Neural cell (in vitro differentiated cells): ENCODE data around the gene TRAPPC14. TPM values are rescaled to one million over a fixed set of nuclear protein-coding genes. Genes with fewer than 3 reads are reported as not detected.

Source experiments
- H2AFZ ChIP-seq: fragments of 200-600, 300-800 bp; sonication (generic), shearing (Covaris generic); 2 replicates; pipeline ENCODE4 v1.6.0; 2014; ENCODE audit warnings: low read depth, mild to moderate bottlenecking, antibody characterized with exemption, low read length, moderate library complexity
- H3F3A ChIP-seq: fragments of 200-600 bp; shearing (Covaris generic); 2 replicates; pipeline ENCODE4 v1.6.1; 2016; ENCODE audit warnings: mild to moderate bottlenecking, moderate library complexity, mixed read lengths, antibody characterized with exemption, low read length; ENCODE audit not compliant: insufficient read depth, poor library complexity, severe bottlenecking
- H3K27ac ChIP-seq: fragments of 200-600, 300-800 bp; sonication (generic), shearing (Covaris generic); 2 replicates; pipeline ENCODE4 v1.5.1; 2014; ENCODE audit warnings: mild to moderate bottlenecking, low read length, moderate library complexity
- H3K27me3 ChIP-seq: fragments of 300-800, 200-600 bp; sonication (generic), shearing (Covaris generic); 2 replicates; pipeline ENCODE4 v1.6.0; 2014; ENCODE audit warnings: mild to moderate bottlenecking, low read depth, low read length, moderate library complexity; ENCODE audit not compliant: insufficient read depth
- H3K36me3 ChIP-seq: fragments of 300-800, 200-600 bp; sonication (generic), shearing (Covaris generic); 2 replicates; pipeline ENCODE4 v1.5.1; 2014; ENCODE audit warnings: mild to moderate bottlenecking, antibody characterized with exemption, low read length, moderate library complexity; ENCODE audit not compliant: insufficient read depth
- H3K4me2 ChIP-seq: fragments of 300-800, 200-600 bp; sonication (generic), shearing (Covaris generic); 2 replicates; pipeline ENCODE4 v1.6.0; 2014; ENCODE audit warnings: mild to moderate bottlenecking, low read length
- H3K4me3 ChIP-seq: fragments of 300-800, 200-600 bp; sonication (generic), shearing (Covaris generic); 2 replicates; pipeline ENCODE4 v1.5.1; 2014; ENCODE audit warnings: mild to moderate bottlenecking, low read length, moderate library complexity
- H3K79me2 ChIP-seq: fragments of 200-600 bp; shearing (Covaris generic); replicated peaks from 2 replicates; pipeline ENCODE4 v1.6.0; 2014; ENCODE audit warnings: mild to moderate bottlenecking, low read length, moderate library complexity; ENCODE audit not compliant: insufficient read depth
- H3K9ac ChIP-seq: fragments of 300-800, 200-600 bp; sonication (generic), shearing (Covaris generic); 2 replicates; pipeline ENCODE4 v1.6.1; 2016; ENCODE audit warnings: mild to moderate bottlenecking, low read length, mixed read lengths
- H3K9me2 ChIP-seq: fragments of 200-600 bp; shearing (Covaris generic); 2 replicates; pipeline ENCODE4 v1.6.1; 2016; ENCODE audit warnings: mild to moderate bottlenecking, low read length, mixed read lengths; ENCODE audit not compliant: insufficient read depth
- H3K9me3 ChIP-seq: fragments of 200-600, 300-800 bp; sonication (generic), shearing (Covaris generic); 2 replicates; pipeline ENCODE4 v1.6.1; 2016; ENCODE audit warnings: mild to moderate bottlenecking, mixed run types, low read length, moderate library complexity, mixed read lengths
- H4K20me1 ChIP-seq: fragments of 200-600 bp; shearing (Covaris generic); 2 replicates; pipeline ENCODE4 v1.6.1; 2016; ENCODE audit warnings: mild to moderate bottlenecking, mixed run types; ENCODE audit not compliant: insufficient read depth
- EP300 ChIP-seq: fragments of 450-650 bp; conservative IDR thresholded peaks from 2 replicates; pipeline ENCODE4 v1.6.1; 2014; ENCODE audit warnings: antibody characterized with exemption, mild to moderate bottlenecking, moderate library complexity; ENCODE audit not compliant: poor library complexity, severe bottlenecking
- EZH2 ChIP-seq: fragments of 200-600, 300-800 bp; shearing (Covaris generic), sonication (generic); IDR thresholded peaks from 2 replicates; pipeline ENCODE4 v1.6.1; 2014; ENCODE audit warnings: antibody characterized with exemption, low read length, borderline replicate concordance, mild to moderate bottlenecking; ENCODE audit not compliant: insufficient read depth, poor library complexity, severe bottlenecking
- MXI1 ChIP-seq: fragments of 450-650 bp; conservative IDR thresholded peaks from 2 replicates; pipeline ENCODE4 v1.6.1; 2014; ENCODE audit warnings: antibody characterized with exemption, mild to moderate bottlenecking; ENCODE audit not compliant: poor library complexity, severe bottlenecking
- POLR2AphosphoS5 ChIP-seq: IDR thresholded peaks from 2 replicates; pipeline ENCODE4 v1.6.1; 2012
- RAD21 ChIP-seq: fragments of 450-650 bp; conservative IDR thresholded peaks from 2 replicates; pipeline ENCODE4 v1.6.1; 2014; ENCODE audit warnings: antibody characterized with exemption, mild to moderate bottlenecking, moderate library complexity
- SMC3 ChIP-seq: fragments of 450-650 bp; conservative IDR thresholded peaks from 2 replicates; pipeline ENCODE4 v1.6.1; 2014; ENCODE audit warnings: antibody characterized with exemption, mild to moderate bottlenecking, moderate library complexity; ENCODE audit not compliant: poor library complexity
- TAF1 ChIP-seq: IDR thresholded peaks from 2 replicates; pipeline ENCODE4 v1.6.1; 2012; ENCODE audit warnings: low read depth
- polyA plus RNA-seq: library from polyadenylated mRNA; depleted of rRNA; stranded (reverse); fragments of >200 nt; gene quantifications from 2 replicates; pipeline ENCODE4 v1.2.3, GENCODE V29; 2014
- TF ChIP-seq, protein P1 (sequence below): fragments of 450-650 bp; IDR thresholded peaks from 2 replicates; pipeline ENCODE4 v1.5.1; 2014; ENCODE audit warnings: antibody characterized with exemption, mild to moderate bottlenecking, moderate library complexity; ENCODE audit not compliant: poor library complexity, severe bottlenecking
- TF ChIP-seq, protein P2 (sequence below): IDR thresholded peaks from 2 replicates; pipeline ENCODE4 v1.6.1; 2012; ENCODE audit warnings: borderline replicate concordance

TRAPPC14 gene
- polyA plus RNA-seq, 1 donor from 2014 or later, result 26.7 TPM

DNA sequence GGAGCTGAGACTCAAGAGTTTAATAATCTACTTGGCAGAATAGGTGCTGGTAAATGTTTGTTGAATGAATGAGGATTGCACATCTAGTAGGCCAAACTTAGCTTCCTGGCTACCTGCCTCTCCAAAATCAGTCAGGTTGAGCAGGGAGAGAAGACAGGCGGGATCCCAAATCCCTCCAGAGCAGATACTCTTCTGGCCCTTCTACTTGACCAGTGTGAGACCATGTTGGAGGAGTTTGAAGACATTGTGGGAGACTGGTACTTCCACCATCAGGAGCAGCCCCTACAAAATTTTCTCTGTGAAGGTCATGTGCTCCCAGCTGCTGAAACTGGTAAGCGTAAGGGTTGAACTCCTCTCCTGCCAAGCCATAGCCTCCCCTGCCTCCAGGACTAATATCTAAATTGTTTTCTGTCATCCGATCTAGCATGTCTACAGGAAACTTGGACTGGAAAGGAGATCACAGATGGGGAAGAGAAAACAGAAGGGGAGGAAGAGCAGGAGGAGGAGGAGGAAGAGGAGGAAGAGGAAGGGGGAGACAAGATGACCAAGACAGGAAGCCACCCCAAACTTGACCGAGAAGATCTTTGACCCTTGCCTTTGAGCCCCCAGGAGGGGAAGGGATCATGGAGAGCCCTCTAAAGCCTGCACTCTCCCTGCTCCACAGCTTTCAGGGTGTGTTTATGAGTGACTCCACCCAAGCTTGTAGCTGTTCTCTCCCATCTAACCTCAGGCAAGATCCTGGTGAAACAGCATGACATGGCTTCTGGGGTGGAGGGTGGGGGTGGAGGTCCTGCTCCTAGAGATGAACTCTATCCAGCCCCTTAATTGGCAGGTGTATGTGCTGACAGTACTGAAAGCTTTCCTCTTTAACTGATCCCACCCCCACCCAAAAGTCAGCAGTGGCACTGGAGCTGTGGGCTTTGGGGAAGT is 34.0 kb downstream of the TRAPPC14 start:
- H3K9me2 ChIP-seq, result no peaks in the 10 kb centered on the region
- H3K9ac ChIP-seq, result no peak overlapping the region
- no peaks in the 10 kb centered on the region for H4K20me1 ChIP-seq
- H3F3A ChIP-seq, result peaks cover 3% of the 10 kb centered on the region
- no peak overlapping the region for H3K27ac ChIP-seq
- no peak overlapping the region for H2AFZ ChIP-seq
- H3K79me2 ChIP-seq, result peaks cover 4% of the 10 kb centered on the region
- H3K4me2 ChIP-seq, result no peak overlapping the region
- no peak overlapping the region for H3K4me3 ChIP-seq
- no peak for TF ChIP-seq SMC3
- TF ChIP-seq POLR2AphosphoS5, result no peak
- TF ChIP-seq, protein P1, sequence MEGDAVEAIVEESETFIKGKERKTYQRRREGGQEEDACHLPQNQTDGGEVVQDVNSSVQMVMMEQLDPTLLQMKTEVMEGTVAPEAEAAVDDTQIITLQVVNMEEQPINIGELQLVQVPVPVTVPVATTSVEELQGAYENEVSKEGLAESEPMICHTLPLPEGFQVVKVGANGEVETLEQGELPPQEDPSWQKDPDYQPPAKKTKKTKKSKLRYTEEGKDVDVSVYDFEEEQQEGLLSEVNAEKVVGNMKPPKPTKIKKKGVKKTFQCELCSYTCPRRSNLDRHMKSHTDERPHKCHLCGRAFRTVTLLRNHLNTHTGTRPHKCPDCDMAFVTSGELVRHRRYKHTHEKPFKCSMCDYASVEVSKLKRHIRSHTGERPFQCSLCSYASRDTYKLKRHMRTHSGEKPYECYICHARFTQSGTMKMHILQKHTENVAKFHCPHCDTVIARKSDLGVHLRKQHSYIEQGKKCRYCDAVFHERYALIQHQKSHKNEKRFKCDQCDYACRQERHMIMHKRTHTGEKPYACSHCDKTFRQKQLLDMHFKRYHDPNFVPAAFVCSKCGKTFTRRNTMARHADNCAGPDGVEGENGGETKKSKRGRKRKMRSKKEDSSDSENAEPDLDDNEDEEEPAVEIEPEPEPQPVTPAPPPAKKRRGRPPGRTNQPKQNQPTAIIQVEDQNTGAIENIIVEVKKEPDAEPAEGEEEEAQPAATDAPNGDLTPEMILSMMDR, result no peak
- TF ChIP-seq EZH2, result no peak
- TF ChIP-seq, protein P2, sequence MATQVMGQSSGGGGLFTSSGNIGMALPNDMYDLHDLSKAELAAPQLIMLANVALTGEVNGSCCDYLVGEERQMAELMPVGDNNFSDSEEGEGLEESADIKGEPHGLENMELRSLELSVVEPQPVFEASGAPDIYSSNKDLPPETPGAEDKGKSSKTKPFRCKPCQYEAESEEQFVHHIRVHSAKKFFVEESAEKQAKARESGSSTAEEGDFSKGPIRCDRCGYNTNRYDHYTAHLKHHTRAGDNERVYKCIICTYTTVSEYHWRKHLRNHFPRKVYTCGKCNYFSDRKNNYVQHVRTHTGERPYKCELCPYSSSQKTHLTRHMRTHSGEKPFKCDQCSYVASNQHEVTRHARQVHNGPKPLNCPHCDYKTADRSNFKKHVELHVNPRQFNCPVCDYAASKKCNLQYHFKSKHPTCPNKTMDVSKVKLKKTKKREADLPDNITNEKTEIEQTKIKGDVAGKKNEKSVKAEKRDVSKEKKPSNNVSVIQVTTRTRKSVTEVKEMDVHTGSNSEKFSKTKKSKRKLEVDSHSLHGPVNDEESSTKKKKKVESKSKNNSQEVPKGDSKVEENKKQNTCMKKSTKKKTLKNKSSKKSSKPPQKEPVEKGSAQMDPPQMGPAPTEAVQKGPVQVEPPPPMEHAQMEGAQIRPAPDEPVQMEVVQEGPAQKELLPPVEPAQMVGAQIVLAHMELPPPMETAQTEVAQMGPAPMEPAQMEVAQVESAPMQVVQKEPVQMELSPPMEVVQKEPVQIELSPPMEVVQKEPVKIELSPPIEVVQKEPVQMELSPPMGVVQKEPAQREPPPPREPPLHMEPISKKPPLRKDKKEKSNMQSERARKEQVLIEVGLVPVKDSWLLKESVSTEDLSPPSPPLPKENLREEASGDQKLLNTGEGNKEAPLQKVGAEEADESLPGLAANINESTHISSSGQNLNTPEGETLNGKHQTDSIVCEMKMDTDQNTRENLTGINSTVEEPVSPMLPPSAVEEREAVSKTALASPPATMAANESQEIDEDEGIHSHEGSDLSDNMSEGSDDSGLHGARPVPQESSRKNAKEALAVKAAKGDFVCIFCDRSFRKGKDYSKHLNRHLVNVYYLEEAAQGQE, result no peak
- no peaks in the 10 kb centered on the region for H3K9me3 ChIP-seq
- peaks cover 8% of the 10 kb centered on the region for H3K36me3 ChIP-seq
- H3K27me3 ChIP-seq, result no peaks in the 10 kb centered on the region

DNA sequence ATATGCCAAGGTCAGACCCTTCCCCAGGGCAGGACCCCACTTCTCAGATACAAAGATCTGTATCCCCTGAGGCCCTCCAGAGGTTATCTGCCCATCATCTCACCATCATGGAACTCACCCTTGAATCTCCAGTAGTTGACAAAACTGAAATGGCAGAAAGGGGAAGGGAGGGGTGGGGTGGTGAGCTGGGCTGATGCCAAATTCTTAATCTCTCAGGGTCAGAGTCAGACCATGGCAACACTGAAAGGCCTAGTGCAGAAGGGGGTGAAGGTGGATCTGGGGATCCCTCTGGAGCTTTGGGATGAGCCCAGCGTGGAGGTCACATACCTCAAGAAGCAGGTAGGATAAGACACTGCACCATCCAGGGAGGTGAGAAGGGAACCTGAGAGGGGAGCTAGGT is 36.0 kb downstream of the TRAPPC14 start:
- Histone ChIP-seq H3K27me3 (no peaks in the 10 kb centered on the region), H3K9me2 (no peaks in the 10 kb centered on the region), H3K4me3 (no peak overlapping the region), H4K20me1 (no peaks in the 10 kb centered on the region), H2AFZ (no peak overlapping the region), H3K4me2 (no peak overlapping the region), H3K79me2 (peaks cover 4% of the 10 kb centered on the region), H3K9me3 (no peaks in the 10 kb centered on the region), H3K27ac (no peak overlapping the region), H3F3A (peaks cover 6% of the 10 kb centered on the region), H3K9ac (no peak overlapping the region), H3K36me3 (peaks cover 8% of the 10 kb centered on the region)
- TF ChIP-seq TAF1 (no peak), EZH2 (no peak), SMC3 (no peak), MXI1 (no peak), EP300 (no peak), RAD21 (no peak)
- TF ChIP-seq, protein P1, result no peak
- TF ChIP-seq, protein P2, result no peak
